ENCODE results near the gene SNX30. TPM values are rescaled to one million over a fixed set of nuclear protein-coding genes. Genes with fewer than 3 reads are reported as not detected.

Gene SNX30
- total RNA-seq, 1 experiment from 2014 or later, result 12.7 TPM

DNA sequence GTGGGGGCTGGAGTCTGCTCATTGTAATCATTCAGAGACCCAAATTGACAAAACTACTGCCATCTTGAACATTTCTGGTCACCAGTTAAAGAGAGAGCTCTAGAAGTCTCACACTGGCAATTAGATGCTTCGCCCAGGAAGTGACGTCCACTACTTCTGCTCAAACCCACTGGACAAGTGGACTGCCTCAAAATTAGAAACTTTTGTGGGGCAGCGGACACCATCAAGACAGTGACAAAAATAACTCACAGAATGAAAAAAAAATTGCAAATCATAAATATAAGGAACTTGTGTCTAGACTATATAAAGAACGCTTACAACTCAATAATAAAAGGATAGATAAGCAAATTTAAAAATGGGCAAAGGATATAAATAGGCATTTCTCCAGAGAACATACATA lies 149.9 kb downstream of the SNX30 start:
- CTCF ChIA-PET, result no interaction called here
- intact Hi-C loops (cut with micrococcal nuclease), result no loop called here

DNA sequence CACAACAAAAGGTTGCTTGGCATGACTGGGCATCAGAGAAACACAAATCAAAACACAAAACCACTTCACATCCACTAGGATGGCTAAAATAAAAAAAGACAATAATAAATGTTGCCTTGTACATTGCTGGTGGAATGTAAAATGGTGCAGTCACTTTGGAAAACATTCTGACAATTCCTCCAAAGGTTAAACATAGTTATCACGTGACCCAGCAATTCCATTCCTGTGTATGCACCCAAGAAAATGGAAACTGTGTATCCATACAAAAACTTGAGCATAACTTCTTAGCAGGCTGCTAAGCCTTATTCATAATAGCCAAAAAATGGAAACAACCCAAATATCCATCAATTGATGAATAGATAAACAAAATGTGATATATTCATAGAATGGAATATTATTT lies 150.3 kb downstream of the SNX30 start:
- 0 out of 2 replicates have a peak, but pooled peaks cover 3% of the 10 kb centered on the region for H3K27me3 ChIP-seq (ENCODE audit: insufficient read depth, low read length)
- intact Hi-C loops (cut with micrococcal nuclease), result no loop called here
- no peaks in the 10 kb centered on the region for H4K20me1 ChIP-seq (ENCODE audit: insufficient read depth)
- H3K4me3 ChIP-seq (replicated peaks in 1 of 2; ENCODE audit: low read depth in 1 of 2, low read length in 2 of 2), result no peak overlapping the region
- H3K4me1 ChIP-seq (ENCODE audit: control insufficient read depth in 1 of 2, insufficient read depth in 2 of 2, low read length in 2 of 2), result 0 out of 4 replicates have a peak, but pooled peaks cover 0 to 2% of the 10 kb centered on the region in 2 experiments
- H3K79me2 ChIP-seq (ENCODE audit: insufficient read depth, low read length), result no peaks in the 10 kb centered on the region
- DNase-seq (ENCODE audit: low read depth, low spot score) (no peak), ATAC-seq (no peak)
- H3K9me3 ChIP-seq (ENCODE audit: control insufficient read depth in 1 of 2, insufficient read depth in 1 of 2, low read depth in 1 of 2, low read length in 2 of 2), result no peaks in the 10 kb centered on the region
- H3K27ac ChIP-seq (ENCODE audit: low read depth, low read length), result no peak overlapping the region
- CTCF ChIA-PET, result no interaction called here
- POLR2A ChIA-PET, result no interaction called here
- no peaks in the 10 kb centered on the region for H3K9me2 ChIP-seq (ENCODE audit: insufficient read depth)
- no peak overlapping the region for H3K9ac ChIP-seq (ENCODE audit: low read length)
- H2AFZ ChIP-seq (ENCODE audit: low read depth, low read length, poor library complexity, severe bottlenecking), result no peak overlapping the region
- no peaks in the 10 kb centered on the region for H3K36me3 ChIP-seq (ENCODE audit: control insufficient read depth in 1 of 2, insufficient read depth in 2 of 2, low read length in 2 of 2)
- RAD21 ChIA-PET (ENCODE audit: low non-redundant PET in 1 of 2, low total read pairs in 2 of 2, uncharacterized antibody in 2 of 2, unreplicated experiment in 2 of 2), result no interaction called here
- BruUV-seq (replicated peaks), result no TSS peak
- no peak for TF ChIP-seq CBX3 (IDR thresholded peaks at IDR 0.05; ENCODE audit: low read depth)
- TF ChIP-seq RAD21 (IDR thresholded peaks at IDR 0.05; ENCODE audit: low read depth), result no peak
- H3K4me2 ChIP-seq (ENCODE audit: low read length), result no peak overlapping the region

More for the DNA sequence above, 149.9 kb downstream of the SNX30 start:
- Histone ChIP-seq H3K9me2 (ENCODE audit: insufficient read depth) (no peaks in the 10 kb centered on the region), H3K27ac (ENCODE audit: low read depth, low read length) (no peak overlapping the region), H3K36me3 (ENCODE audit: control insufficient read depth in 1 of 2, insufficient read depth in 2 of 2, low read length in 2 of 2) (no peaks in the 10 kb centered on the region), H3K9me3 (ENCODE audit: control insufficient read depth in 1 of 2, insufficient read depth in 1 of 2, low read depth in 1 of 2, low read length in 2 of 2) (no peaks in the 10 kb centered on the region), H3K4me1 (ENCODE audit: control insufficient read depth in 1 of 2, insufficient read depth in 2 of 2, low read length in 2 of 2) (0 out of 4 replicates have a peak, but pooled peaks cover 0 to 2% of the 10 kb centered on the region in 2 experiments), H3K4me3 (replicated peaks in 1 of 2; ENCODE audit: low read depth in 1 of 2, low read length in 2 of 2) (no peak overlapping the region), H3K4me2 (ENCODE audit: low read length) (no peak overlapping the region), H2AFZ (ENCODE audit: low read depth, low read length, poor library complexity, severe bottlenecking) (no peak overlapping the region), H3K79me2 (ENCODE audit: insufficient read depth, low read length) (no peaks in the 10 kb centered on the region), H4K20me1 (ENCODE audit: insufficient read depth) (no peaks in the 10 kb centered on the region), H3K27me3 (ENCODE audit: insufficient read depth, low read length) (0 out of 2 replicates have a peak, but pooled peaks cover 3% of the 10 kb centered on the region), H3K9ac (ENCODE audit: low read length) (no peak overlapping the region)
- POLR2A ChIA-PET, result no interaction called here
- DNase-seq (ENCODE audit: low read depth, low spot score) (no peak), ATAC-seq (no peak)
- RAD21 ChIA-PET (ENCODE audit: low non-redundant PET in 1 of 2, low total read pairs in 2 of 2, uncharacterized antibody in 2 of 2, unreplicated experiment in 2 of 2), result no interaction called here
- TF ChIP-seq ZNF274 (IDR thresholded peaks at IDR 0.05; ENCODE audit: low read depth, low read length) (no peak), SRF (IDR thresholded peaks at IDR 0.05; ENCODE audit: low read depth) (no peak)
- BruUV-seq (replicated peaks), result no TSS peak
